HG02678 (cell line): ENCODE measurements around the gene CSTB.
A peak's percentile ranks its signal among the peaks of the same experiment; 100 is the strongest.

ENCODE experiments used
- ATAC-seq: cut with Tn5 transposase; IDR thresholded peaks from one replicate; pipeline ENCODE4 v1.9.1; 2021; ENCODE audit warnings: mild to moderate bottlenecking, moderate library complexity; ENCODE audit not compliant: unreplicated experiment

Gene CSTB

DNA sequence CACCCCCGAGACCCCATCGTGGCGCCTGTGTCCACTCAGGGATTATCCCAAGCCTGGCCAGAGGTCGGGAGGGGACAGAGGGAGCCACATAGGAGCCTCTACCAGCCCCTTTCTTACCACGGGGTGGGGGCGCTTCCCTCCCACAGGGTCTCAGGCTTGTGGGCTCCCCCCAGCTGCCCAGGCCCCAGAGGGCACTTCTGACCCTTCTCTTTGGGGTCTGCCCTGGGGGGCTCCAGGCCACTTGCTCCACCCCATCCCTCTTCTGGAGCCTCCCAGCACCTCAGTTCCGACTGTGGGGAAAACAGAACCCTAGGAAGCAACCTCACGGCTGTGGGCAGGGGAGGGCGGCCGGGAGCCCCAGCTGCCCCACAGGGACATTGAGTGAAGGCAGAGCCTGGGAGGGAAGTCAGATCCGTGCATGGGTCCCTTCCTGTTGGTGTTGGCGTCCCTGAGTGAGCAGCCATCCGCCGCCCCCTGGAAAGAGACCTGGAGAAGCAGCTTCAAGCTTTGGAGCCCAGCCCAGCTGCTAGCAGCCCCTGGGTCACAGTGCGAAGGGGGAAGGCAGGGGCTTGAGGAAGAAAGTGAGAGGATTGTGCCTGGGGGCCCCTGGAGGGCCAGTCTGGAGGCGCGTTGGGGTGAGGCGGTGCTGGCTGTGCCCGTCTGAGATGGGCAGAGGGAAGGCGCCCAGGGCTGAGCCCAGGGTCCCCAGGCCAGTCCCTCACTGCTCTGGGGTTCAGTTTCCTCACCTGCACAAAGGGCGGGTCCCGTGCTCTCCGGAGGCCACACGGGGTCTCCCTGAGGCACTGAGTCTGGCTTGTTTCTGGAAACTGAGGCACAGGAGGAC is 35.4 kb upstream of the CSTB start:
- ATAC-seq: no peak

DNA sequence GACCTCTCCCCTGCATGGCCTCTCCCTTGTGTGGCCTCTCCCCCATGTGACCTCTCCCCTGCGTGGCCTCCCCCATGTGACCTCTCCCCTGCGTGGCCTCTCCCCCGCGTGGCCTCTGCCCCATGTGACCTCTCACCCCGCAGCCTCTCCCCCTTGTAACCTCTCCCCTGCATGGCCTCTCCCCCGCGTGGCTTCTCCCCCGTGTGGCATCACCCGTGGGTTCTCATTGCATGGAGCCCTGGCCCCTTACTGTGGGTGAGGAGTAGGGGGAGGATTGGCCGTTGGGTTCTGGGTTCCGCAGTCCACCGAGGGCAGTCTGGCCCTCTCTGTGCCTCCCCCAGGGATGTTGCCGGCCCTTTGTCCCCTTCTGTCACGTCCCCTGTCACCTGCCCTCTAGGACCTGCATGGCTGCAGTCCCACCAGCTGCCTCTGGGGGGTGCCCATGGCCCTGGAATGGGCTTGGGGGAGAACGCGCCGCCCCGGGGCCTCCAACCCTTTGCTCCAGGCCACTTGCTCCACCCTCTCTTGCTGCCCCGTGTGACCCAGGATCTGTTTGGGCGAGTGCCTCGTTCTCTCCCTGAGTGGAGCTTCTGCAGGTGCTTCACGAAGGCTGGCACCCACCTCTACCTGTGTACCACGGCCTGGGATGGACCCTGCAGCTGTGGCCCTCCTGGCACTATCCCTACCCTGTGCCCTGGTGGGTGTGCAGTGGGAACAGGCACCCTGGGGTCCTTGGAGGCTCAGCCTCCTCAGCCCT is 34.6 kb upstream of the CSTB start:
- ATAC-seq: peak; percentile 72

DNA sequence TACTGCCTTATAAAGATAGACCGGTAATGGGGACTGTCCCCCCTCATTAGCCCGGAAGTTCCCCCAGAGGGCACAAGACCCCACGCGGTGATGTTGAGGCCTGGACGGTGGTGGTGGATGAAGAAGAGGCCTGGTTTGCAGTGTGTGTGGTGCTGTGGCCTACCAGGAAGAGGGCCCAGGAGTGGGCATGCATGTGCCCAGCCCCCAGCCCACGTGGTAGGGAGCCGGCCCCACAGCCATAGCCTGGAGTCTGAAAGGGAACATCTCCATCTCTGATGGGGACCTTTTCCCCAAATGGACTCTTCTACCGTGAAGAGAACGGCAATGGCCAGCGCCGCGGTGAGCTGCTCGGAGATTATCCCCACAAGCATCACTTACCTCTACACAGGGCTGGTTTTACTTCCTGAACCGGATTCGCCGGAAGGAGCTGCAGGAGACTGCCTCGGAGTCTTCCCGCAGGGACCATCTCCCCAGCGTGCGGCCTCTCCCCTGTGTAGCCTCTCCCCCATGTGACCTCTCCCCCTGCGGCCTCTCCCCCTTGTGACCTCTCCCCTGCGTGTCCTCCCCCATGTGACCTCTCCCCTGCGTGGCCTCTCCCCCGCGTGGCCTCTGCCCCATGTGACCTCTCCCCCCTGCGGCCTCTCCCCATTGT is 33.9 kb upstream of the CSTB start:
- no peak for ATAC-seq

DNA sequence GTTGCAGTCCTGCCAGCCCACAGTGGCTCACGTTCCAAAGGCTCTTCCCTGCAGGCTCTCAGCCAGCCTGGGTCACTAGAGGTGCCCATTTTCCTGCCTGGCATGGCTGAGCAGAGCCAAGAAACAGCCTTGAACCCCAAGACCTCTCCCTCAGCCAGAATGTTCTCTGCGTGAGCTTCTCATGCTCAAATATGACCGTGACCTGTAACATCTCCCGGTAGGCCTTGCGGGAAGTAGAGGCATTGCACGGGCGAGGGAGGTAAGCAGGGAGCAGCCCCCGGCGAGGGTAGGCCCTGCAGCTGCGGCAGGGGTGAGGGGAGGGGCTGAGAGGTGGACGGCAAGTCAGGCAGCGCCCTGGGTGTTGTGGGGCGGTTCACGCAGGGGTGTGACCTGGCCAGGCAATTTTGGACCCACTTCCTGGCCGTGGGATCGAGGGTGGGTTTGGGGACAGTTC is 33.3 kb upstream of the CSTB start:
- no peak for ATAC-seq

DNA sequence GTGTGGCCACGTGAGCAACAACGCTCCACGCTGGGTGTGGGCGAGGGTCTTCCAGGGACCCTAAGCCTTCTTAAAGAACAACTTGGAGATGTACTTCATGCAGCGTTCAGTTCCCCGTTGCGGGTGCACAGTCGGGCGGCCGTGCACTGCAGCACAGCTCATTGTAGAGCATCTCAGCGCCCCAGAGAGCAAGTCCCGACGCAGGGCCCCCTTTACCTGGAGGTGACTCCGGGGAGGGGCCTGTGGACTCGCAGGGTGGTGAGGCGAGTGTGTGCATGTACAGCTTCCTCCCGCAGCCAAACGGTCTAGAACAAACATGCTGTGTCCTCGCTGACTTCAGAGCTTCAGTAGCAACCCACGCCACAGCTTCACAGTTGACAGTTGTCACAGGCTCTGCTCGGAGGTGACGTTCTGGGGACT is 32.7 kb upstream of the CSTB start:
- ATAC-seq: no peak

DNA sequence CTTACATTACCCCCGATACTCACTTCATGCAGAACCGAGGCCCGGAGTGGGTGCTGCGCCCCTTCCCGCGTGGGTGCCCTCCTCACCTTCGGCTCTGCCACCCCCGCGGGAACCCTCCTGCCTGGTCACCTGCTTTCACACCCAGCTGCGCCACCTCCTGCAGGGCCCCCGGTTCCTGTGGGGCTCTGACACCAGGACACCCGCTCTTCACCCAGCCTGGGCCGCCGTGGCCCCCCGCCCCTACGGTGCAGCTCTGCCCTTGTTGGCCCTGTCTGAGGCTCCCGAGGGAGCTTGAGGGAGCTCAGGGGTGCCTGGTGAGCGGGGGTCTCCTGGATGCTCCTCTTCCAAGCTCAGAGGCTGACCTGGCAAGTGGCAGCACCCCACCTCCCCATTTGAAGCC is 32.3 kb upstream of the CSTB start:
- ATAC-seq: no peak

DNA sequence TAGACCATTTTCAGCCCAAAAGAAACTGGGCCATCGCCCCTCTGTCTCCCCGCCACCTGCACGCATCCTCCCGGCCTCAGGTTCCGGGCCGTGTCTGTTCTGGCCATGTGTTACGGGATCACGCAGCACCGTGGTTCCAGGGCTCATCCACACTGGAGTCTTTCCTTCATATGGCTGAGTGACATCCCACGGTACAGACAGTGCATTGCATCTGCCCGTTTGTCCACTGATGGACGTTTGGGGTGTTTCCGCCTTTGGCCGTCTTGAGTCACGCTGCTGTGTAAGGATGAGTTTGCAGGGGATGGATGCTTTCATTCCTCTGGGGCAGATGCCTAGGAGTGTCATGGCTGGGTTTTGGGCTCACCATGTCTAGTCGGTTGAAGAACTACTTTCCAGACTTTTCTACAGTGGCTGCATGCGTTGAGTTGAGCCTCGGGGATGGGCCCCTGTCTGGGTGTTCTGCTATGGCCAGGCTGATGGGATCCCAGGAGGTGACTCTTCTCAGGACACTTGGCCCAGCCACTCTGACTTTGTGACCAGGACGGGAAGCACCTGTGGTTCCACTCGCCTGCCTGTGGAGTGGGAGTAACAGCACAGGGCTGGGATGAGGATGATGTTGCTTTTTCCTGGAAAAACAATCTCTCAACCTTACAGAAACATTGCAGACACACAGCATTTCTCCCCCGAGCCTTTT is 30.1 kb upstream of the CSTB start:
- ATAC-seq: no peak

DNA sequence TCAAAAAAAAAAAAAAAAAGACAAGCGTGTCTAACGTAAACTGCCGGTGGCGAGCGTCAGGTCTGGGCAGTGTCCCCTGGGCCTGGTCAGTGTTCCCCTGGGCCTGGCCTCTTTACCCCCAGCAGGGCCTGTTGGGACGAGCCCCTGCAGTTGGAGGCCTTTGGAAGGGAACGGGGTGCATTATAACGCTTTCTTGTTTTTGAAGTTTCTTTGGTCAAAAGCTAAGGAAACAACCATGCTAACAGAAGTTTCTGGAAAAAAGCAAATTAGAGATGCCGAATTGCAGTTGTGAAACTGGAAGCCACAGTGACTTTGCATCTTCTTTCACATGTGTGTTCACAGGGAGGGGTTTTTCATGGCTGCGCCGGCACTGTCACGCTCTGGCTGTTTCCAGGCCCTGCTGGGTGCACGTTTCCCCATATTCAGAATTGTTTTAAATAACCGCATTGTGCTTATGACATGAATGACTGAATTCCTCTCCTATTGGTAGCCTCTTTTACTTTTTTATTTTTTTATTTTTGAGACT is 29.2 kb upstream of the CSTB start:
- ATAC-seq: peak; percentile 84

DNA sequence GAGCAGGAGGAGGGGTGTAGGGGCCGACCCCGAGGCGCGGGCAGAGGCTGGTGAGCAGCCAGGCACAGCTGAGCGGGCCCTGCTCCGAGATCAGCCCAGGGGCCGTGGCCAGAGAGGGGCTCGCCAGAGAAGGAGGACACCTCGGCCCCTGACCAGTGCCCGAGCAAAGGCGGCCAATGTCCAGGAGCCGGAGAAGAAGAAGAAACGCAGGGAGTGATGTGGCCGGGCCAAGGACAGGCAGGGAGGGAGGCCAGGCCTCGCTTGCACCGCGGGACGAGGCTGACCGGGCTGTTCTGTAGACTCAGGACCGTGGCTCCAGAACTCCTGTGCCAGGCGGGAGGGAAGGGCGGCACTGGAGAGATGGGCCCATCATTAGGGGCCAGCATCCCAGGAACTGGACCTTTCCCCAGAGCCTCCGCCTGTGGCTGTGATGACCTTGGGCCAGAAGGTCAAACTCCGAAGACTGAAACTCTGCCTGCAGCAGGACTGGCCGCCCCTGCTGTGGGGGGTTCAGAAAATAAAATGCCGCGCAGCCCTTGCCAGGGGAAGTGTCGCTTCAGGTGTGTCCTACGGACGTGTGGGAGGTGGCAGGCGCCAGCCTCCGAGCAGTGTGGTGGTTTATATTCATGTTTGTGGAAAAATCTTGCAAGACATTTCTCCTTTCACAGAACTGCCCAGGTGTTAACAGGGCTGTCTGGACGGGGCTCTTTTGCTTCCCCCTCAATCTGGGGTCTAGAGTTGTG is 27.6 kb upstream of the CSTB start:
- ATAC-seq: no peak

DNA sequence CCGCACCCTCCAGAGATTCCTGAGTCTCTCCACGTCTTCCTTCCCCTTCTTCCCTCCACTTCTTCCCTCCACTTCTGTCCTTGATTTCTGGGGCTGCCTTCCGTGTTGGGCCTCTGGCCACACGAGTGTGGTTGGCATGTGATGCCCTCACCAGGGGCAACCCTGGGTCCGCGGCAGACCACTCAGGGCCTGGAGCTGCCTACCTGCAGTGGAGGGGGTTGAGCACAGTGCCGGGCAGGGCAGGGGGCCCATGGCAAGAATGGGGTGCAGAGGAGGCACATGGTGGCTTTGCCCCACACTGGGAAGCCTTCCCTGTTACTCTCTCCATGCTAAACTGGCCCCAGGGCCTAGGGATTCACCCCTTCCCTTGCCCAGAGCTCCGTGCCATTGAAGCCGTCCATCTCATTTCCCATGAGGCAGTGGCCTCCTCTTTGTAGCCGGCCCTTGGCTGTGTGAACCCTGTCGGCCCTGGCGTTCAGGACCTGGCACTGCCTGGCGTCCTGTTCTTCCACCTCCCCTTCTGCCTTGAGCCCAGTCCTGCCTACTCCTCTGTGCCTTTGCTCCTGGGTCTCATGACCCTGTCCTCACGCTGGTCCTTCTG is 26.7 kb upstream of the CSTB start:
- ATAC-seq: no peak

DNA sequence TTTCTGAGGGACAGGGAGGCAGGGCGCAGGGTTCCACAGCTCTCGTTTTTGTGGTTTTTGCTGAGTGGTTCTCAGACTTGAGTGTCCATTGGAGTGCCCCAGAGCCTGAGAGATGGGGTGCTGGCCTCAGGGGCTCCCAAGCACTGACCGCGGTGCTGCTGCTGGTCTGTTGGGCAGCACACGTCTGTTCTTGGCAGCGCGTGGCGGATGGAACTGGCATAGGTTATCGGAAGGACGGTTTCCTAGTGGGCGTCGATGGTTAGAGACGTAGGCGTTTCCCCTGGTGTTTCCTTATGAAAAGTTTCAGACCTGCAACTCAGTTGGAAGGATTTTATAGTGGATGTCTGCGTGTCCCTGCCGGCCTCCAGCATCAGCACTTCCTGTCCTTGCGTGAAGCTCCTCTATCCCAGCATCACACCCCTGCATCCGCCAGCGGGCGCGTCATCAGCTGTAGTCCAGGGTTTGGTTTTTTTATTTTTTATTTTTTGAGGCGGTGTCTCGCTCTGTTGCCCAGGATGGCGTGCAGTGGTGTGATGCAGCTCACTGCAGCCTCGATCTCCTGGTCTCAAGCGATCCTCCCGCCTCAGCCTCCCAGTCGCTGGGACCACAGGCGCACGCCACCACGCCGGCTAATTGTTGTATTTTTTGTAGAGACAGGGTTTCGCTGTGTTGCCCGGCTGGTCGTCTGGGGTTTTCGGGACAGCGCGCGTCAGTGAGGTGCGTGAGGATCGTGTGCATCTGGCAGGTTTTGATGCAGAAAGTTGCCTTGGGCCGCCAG is 25.1 kb upstream of the CSTB start:
- ATAC-seq: no peak

DNA sequence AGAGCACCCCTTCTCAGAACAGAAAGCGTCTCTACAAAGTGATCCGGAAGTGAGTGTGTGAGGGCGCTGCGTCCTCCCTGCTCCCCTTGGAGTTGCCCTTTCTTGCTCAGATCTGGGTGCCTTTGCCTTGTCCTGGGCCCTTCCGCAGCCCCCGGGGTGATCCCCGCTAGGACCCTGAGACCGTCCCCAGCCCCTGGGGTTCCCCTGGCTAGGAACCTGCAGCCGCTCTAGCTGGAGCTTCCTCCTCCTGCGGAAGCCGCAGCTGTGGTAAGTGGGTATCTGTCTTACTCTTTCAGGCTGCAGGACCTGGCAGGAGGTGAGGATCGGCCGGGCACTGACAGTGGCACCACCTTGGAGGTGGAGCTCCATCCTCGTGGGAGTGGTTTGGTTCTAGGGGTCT is 24.5 kb upstream of the CSTB start:
- ATAC-seq: no peak

DNA sequence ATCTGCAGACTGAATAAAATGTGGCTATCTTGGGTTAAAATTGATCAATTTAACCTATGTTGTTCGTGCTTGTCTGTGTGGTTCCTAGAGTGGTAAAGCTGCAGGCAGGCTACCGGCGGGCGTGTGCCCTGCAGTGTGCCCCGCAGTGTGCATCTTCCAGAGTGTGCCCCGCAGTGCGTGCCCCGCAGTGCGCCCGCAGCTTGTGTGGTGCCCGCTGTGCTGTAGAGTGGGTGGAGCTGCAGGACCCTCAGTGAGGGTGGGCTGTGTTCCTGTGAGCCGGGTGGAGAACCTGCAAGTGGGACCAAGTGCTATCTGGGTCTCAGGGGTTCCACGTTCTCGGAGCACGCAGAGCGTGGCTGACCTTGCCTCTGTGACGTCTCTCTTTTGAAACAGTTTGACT is 24.0 kb upstream of the CSTB start:
- ATAC-seq: no peak

DNA sequence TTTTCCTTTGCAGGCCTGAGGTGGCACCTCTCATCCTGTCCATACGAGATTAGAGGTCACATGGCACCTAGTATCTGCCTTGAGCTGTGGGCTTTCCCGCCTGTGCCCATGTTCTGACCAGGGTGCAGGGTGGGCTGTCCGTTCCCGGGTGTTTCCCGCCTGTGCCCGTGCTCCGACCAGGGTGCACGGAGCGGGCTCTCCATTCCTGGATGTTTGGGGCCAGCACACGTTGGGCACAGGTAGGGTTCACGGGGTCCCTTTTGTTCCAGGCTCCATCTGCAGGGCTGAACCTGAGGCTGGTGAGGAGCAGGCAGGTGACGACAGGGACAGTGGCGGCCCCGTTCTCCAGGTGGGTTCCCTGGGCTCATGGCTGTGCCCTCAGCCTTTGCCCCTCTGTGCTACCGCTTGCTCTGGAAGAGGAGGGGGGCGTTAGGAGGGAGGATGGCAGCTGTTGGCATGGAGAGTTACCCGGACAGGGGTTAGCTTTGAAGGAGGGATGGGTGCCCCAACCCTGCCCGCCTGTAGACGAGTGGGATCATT is 23.3 kb upstream of the CSTB start:
- ATAC-seq: no peak

DNA sequence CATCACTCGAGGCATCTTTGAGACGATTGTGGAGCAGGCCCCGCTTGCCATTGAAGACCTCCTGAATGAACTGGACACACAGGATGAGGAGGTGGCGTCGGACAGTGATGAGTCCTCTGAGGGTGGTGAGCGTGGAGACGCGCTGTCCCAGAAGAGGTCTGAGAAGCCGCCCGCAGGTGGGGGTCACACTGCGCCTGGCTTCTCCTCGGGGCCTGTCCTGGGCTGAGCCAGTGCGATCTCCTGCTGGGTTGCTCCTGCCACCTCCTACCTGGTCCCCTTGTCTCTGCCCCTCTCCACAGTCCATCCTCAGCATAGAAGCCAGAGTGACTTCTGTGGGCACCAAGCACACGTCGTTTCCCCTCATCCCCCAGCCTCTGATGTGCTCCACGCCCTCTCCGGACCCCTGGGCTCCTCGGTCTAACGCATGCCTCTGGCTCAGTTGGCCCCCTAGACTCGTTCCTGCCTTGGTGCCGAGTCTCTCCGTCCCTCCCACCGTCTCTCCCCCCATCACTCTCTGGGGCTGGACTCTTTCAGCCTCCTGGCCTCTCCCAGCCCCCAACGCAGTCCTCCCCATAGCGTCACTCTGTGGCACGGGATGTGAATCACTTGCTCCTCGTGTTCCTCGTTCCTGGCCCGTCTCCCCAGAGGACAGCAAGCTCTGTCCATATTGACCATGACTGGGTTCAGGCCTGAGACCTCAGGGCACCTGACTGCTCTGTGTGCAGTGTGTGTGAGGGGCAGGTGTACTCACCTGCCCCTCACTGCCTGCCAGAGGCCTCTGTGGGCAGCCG is 22.0 kb upstream of the CSTB start:
- ATAC-seq: no peak

DNA sequence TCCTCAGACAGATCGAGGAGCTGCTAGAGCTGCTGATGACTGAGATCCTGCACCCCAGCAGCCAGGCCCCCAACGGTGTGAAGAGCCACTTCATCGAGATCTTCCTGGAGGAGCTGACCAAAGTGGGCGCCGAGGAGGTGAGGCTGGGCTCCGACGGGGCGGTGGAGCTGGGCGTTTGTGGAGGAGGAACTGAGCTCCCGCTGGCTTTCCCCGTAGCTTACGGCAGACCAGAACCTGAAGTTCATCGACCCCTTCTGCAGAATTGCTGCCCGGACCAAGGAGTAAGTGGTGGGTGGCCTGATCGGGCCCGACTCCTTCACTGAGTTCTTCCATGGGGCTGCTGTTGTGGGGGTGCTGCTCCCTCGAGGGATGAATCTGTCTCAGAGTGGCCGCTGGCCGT is 21.3 kb upstream of the CSTB start:
- no peak for ATAC-seq

DNA sequence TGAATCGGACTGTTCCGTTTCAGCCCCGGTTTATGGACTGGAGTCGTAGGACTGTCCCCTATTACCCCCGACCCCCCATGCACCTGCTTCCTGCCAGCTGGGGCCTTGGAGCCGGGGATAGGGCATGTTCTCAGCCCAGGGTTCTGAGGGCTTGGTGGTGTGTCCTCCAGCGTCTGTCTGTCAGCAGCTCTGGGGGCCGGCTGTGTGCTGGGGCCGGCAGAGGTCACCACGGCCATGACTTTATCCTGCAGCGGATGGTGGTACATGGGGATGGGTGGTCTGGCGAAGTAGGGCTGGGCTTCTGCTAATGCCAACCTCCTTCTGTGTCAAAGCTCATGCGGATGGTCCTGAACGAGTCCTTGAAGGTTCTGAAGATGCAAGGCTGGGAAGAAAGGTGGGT is 18.7 kb upstream of the CSTB start:
- ATAC-seq: no peak

DNA sequence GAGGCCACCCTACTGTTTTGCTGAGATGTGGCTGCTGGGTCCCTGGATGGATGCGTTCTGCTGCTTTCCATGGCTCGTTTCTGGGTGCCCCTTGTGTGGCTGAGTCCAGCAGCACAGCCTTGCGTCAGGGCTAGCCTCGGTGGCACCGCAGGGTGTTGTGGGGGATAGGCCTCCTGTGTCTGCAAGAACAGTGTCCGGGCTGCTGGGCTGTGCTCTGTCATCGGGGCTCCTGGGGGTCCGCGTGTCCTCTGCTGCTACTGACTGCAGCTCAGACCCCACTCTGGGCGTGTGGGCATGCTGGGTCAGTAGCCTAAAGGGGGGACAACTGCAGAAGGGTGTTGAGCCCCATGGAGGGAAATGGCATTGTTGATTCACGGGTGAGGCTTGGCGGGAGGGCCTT is 18.2 kb upstream of the CSTB start:
- no peak for ATAC-seq
